HG03342 (cell line): ENCODE results near the gene SLC35A4.

Experiments
- ATAC-seq: cut with Tn5 transposase; IDR thresholded peaks from one replicate; pipeline ENCODE4 v1.9.1; 2021; ENCODE audit warnings: mild to moderate bottlenecking, moderate library complexity; ENCODE audit not compliant: unreplicated experiment

The SLC35A4 gene, protein sequence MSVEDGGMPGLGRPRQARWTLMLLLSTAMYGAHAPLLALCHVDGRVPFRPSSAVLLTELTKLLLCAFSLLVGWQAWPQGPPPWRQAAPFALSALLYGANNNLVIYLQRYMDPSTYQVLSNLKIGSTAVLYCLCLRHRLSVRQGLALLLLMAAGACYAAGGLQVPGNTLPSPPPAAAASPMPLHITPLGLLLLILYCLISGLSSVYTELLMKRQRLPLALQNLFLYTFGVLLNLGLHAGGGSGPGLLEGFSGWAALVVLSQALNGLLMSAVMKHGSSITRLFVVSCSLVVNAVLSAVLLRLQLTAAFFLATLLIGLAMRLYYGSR

DNA sequence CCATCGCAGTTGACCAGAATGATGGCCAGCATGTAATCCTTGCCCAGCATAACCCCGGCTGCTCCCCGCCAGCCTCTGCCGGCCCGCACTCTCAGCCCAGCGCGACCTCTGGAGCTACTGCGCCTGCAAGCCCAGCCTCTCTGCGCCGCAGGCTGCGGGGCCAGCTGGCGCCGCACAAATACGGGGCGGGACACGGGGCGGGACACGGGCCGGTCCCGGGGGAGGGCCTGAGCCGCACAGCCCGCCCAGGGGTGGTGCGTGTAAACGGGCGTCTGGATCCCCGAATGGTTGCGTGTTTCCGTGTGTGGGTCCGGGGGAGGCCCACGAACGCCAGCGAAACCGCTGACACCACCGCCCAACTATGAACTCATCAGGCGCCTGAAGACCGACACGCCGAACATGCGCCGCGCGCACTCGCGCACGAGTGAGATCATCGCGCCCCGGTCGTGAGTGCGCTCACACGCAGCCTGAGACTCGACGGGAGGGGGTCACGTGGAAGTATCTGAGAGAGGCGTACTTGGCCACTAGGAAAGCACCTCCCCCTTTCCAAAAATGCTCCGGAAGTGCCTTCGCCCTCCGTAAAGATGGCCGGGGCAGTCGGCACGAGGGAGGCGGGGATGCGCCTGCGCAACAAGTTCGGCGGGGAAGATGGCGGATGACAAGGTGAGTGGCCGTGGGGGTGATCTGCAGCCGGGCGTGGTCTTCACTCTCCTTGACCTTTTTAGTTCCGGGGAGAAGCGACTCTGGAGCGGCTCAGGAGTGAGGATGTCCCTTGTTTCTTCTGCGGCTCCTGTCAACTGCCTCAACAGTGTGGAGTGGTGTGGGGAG is at the start of gene SLC35A4, which contains the start of gene APBB3:
Gene SLC35A4 (plus strand): TSS at position 633 of the 828 bp plus-strand sequence. CDS start 2,342 bp downstream, outside the sequence.
Gene APBB3 (minus strand): TSS at position 403 of the 828 bp plus-strand sequence. CDS start 353 bp downstream, at position 50.
- ATAC-seq: peak; percentile 87

DNA sequence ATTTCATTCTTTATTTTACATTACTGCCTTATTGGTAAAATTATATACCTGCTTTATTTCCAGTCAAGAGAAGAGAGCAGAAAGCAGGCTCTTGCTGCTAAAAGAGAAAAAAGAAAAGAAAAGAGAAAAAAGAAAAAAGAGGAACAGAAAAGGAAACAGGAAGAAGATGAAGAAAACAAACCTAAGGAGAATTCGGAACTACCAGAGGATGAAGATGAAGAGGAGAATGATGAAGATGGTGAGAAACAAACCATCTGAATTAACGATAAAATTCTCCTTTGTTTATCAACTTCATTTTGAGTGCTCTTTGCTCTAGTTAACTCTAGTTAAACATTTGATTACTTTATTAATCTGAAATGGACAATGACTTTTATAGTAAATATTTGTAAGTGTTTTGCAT is 40.6 kb upstream of the SLC35A4 start:
- no peak for ATAC-seq

GRCh38 chr5:140540227-140540626 is 24.4 kb upstream of the SLC35A4 start:
- no peak for ATAC-seq

DNA sequence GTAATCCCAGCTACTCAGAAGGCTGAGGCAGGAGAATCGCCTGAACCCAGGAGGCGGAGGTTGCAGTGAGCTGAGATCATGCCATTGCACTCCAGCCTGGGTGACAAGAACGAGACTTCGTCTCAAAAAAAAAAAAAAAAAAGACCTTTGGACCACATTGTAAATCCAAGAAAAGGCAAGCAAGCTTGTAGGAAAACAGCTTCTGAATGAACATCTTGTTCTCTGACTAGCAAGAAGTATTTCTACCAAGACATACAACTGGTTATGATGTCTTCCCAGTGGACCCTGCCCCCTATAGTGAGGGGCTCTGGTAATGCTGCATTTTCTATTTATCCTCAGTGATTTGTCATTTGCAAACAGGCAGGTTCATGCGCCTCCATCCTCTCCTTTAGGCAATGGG is 21.7 kb upstream of the SLC35A4 start:
- ATAC-seq: no peak

GRCh38 chr5:140544986-140545385 is 19.6 kb upstream of the SLC35A4 start:
- no peak for ATAC-seq

DNA sequence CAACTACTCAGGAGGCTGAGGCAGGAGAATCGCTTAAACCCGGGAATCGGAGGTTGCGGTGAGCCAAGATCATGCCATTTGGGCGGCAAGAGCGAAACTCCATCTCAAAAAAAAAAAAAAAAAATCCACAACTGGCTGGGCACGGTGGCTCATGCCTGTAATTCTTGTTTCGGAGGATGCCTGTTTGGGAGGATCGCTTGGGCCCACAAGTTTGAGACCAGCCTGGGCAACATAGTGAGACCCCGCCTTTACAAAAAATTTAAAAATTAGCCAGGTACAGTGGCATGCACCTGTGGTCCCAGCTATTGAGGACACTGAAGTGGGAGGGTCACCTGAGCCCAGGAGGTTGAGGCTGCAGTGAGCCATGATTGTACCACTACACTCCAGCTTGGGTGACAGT is 19.0 kb upstream of the SLC35A4 start:
- ATAC-seq: no peak

DNA sequence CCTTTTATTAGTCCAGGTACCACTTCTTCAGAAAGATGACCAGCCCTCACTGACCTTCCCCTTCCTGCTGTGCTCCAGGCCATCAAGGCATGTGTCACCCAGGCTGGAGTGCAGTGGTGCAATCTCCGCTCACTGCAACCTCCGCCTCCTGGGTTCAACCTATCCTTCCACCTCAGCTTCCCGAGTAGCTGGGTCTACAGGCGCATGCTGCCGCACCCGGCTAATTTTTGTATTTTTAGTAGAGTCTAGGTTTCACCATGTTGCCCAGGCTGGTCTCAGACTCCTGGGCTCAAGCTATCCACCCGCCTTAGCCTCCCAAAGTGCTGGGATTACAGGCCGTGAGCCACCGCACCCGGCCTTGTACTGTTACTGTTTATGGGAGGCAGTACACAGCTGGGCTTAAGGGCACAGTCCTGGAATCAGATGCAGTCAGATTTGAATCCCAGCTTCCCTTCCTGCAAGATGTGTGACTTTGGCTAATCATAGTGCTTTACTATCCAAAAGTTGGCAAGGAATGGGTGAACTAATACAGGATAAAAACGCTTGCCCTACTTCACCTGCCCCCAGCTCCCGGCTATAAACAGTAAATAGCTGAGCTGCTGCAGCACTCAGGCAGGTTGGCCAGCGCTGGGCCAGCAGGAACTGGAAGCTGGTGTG is 17.6 kb upstream of the SLC35A4 start:
- no peak for ATAC-seq

DNA sequence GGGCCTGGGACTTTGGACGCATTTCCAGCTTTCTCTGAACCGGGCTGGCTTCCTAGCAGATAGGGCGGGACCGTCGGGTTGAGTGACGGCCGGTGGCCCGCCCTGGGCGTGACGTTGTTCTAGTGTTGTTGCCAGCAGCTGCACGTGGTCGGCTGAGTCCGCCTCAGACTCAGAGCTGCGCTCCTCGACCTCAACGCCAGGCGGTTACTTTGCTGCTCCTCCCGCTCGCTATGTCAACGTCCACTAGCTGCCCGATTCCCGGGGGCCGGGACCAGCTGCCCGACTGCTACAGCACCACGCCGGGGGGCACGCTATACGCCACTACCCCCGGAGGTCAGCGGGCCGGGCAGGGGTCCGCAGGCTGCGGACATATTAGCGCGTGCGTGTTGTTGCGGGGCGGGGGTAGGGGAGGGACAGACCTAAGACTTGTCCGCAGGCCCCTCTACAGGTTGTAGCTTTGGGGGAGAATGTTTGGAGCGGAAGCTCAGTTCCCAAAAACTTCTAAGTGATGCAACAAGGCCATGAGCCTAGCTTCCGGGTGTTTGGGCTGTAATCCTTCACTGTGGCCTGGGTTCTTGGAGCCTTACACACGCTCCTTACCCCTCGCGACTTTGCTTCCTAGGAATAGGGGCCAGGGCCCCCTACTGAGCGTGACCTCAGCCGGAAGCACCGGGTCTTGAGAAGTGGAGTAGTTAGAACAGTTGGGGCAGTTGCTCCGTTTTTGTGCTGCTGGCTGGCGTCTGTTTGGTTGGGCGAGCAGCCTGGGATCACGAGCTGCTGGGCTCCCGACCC is 16.9 kb upstream of the SLC35A4 start, which contains the start of gene EIF4EBP3:
Gene EIF4EBP3 (plus strand): TSS at position 155 of the 792 bp plus-strand sequence. CDS start 76 bp downstream, at position 231.
- peak; percentile 99 for ATAC-seq

GRCh38 chr5:140548300-140548688 is 16.3 kb upstream of the SLC35A4 start:
- no peak for ATAC-seq

DNA sequence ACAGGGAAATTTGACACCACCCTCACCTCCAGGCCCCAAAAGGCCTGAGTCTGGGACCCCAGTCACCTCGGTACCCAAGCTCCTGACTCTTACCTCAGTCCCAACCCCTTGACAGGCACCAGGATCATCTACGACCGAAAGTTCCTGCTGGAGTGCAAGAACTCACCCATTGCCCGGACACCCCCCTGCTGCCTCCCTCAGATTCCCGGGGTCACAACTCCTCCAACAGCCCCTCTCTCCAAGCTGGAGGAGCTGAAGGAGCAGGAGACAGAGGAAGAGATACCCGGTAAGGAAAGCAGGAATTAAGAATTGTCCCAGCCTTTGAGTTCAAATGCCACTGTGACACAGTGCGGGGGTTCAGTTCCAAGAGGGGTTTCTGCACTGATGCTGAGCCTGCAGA is 15.8 kb upstream of the SLC35A4 start:
- ATAC-seq: no peak

DNA sequence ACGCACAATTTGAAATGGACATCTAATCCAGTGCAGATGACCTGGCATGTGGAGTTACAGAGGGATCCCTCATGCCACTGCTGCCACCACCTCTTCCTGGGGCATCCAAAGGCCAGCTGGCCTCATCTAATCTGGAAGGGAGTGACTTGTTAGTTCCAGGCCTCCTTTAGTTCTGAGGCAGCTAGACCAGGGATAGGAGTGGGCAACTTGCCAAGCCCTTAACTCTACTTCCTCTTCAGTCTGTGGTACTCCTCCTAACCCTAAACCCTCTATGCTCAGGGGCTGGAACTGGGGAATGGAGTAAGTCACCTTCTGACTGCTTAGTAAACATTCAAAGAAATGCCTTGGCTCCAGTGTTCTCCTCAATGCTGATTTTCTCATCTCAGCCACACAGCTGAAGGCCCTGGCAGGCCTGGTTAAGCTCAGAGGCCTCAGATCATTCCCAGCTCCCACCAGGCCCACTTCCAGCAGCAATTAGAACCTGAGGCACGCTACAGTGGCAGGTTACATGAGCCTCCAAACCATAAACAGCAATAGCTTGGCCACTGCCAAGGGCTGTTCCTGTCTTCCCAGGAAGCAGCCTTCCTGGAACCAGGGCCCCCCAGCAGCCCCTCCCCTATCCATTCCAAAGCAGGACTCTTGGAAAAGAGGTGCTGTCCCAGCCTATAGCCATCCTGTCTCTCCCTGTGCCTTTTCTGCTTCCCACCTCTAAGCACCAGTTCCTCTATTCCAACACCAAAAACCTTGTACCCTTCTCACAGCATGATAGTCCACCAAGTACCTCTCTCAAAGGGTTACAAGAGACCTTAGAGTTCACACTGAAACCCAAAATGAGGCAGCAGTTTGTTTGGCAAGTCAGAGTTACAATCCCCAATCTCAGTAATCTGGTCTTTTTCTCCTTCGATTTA is 15.1 kb upstream of the SLC35A4 start:
- no peak for ATAC-seq

DNA sequence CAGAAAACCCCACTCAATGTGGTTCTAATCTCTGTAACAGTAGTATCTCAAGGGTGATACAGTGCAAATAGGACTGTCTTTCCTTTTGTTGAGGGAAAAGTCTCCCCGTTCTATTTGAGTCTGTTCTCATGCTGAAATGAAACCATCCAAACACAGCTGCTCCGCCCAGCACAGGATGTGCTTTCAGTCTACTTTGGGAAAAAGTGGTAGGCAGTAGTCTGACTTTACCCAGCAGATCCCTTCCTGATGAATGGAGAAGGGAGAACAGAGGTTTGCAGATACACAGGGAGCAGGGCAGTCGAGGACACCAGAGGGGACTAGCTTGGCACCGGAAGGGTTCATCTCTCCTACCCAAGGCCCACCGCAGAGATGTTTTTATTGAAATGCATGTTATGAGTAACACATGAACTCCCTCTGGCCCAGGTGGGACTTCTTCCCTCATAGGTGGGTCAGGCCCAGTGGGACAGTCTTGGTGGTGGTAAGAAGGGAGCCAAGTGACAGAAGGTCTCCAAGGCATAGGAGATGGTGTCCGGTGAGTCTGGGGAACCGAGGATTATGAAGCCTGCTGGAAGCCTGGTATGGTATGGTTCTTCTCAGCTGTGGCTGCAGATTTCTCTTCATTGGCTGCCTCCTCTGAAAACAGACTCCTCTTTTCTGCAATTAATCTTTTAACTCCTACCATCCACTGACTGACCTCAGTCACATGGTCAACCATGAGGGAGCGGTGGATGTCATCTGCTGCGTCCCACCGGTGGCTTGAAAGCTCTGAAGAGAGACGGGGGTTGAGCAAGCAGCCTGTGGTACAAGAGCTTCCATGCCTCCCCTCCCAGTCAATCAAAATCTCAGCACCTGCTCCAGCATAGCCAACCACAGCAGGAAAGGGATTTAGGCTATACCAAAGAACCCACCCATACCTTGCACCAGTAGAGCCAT is 14.2 kb upstream of the SLC35A4 start:
- no peak for ATAC-seq

DNA sequence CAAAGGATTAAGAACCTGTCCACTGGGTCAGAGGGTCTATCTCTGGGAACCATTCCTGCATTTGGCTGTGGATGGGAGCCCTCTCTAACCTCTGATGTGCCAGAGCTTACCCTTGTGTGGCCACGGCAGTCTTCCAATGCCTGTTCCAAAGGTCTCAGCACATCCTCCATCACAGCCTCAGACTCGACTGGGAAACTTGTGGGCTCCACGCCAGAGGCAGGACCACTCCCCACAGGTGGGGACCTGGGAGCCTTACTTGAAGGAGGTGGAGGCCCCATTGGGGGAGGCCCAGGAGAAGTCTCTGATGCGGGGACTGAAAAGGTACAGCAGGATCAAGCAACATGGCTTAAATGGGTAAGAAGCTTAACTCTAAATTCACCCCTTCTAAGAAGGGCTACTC is 12.8 kb upstream of the SLC35A4 start:
- no peak for ATAC-seq

- no peak for ATAC-seq
Measured at GRCh38 chr5:140553657-140554056, 11.0 kb upstream of the SLC35A4 start.

DNA sequence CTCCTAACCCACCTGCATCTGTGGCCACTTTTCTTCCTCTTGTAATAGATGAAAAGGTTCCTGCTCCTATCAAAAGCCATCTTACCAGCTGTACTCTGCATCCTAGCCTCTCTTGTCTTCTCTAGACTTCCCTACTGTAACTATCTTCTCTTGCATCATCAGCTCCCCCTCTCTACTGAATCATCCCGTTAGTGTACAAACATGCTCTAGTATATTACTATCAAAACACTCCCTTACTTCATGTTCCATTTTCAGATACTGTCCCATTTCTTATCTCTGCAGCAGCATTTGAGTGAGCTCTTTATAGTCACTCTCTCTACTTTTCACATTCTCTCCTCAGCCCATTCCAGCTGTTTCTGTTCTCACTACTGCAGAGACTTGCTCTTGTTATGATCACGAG is 10.2 kb upstream of the SLC35A4 start:
- no peak for ATAC-seq

- ATAC-seq: no peak
Measured at GRCh38 chr5:140555747-140556312, 8.8 kb upstream of the SLC35A4 start.

DNA sequence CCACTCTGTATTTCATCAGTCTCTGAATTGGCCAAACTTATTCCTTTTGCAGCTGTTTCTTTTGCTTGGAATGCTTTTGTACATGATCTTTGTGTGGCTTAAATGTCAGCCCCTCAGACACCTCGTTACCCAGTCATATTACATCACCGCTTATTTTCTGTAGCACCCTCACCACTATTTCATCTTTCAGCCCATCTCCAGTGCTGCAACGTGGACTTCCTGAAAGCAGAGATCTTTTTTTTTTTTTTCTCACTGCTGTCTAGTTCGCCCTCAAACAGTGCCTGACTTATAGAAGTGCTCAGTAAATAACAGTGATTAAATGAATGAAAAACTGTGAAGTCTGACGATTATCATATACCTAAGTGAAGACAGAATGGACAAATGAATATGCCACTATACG is 8.2 kb upstream of the SLC35A4 start:
- ATAC-seq: no peak

DNA sequence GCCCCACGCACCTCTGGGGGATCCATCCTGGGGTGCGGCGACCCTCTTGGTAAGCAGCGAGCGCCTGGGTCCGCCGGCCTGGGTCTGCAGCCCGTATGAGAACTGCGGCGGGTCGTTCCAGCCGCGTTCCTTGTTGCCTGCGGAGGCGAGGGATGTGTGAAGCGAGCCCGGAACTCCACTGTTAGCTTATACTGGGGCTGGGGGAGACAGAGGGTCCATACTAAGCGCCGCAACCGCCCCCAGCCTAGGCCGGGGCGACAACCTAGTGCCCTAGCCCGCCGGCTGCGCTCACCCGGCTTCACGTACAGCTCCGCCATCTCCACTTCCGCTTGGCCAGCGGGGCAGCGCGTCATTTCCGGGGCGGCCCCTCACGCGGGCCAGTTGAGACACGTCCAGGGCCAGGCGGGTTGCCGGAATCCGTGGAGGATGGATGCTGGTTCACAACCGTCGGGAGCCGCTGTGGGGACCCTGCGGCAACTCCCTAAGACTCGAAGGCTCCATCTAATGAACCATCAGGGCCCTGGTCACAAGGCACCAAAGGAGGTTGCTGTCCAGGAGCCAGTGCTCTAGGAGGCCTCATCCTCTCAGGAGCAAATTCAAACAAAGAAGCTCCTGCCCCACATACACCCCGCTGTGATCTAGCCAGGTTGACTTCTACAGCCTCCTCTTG is 7.4 kb upstream of the SLC35A4 start, which contains the start of gene SRA1:
Gene SRA1 (minus strand): TSS at position 338 of the 670 bp plus-strand sequence. CDS start 21 bp downstream, at position 317.
- peak; percentile 93 for ATAC-seq
